Keratinocyte (primary cell): ENCODE results near the gene BAZ2B. TPM values are rescaled to one million over a fixed set of nuclear protein-coding genes. Genes with fewer than 3 reads are reported as not detected.

Source experiments
- DNase-seq: peaks from one replicate; pipeline ENCODE4 v3.0.0-alpha.2; 2011; ENCODE audit warnings: low read depth, missing footprints, low spot score
- FAIRE-seq: peaks from 2 replicates; lab custom pipeline; 2011; peaks lifted over from hg19 to GRCh38; lab: Jason Lieb, UNC
- H2AFZ ChIP-seq: 2 replicates; pipeline ENCODE4 v1.6.0; 2012; ENCODE audit warnings: low read length, control low read depth, inconsistent platforms; ENCODE audit not compliant: control insufficient read depth
- H3K27ac ChIP-seq: 2 replicates; pipeline ENCODE4 v1.5.1; 2011; ENCODE audit warnings: low read length; ENCODE audit not compliant: control insufficient read depth, insufficient read depth
- H3K27me3 ChIP-seq: 3 replicates; pipeline ENCODE4 v1.6.0; 2011; ENCODE audit warnings: low read length; ENCODE audit not compliant: control insufficient read depth, insufficient read depth; ENCODE audit errors: extremely low read depth
- H3K36me3 ChIP-seq, 2 experiments: 2 replicates in 1 of 2; 3 replicates in 1 of 2; pipeline ENCODE4 v1.5.1; 2011; ENCODE audit warnings: low read length in 2 of 2, mild to moderate bottlenecking in 1 of 2; ENCODE audit not compliant: control insufficient read depth in 2 of 2, insufficient read depth in 2 of 2; ENCODE audit errors: extremely low read depth in 1 of 2
- H3K4me1 ChIP-seq: 3 replicates; pipeline ENCODE4 v1.5.1; 2011; ENCODE audit warnings: low read length; ENCODE audit not compliant: control insufficient read depth, insufficient read depth; ENCODE audit errors: extremely low read depth
- H3K4me2 ChIP-seq: 3 replicates; pipeline ENCODE4 v1.6.0; 2011; ENCODE audit warnings: low read depth, low read length; ENCODE audit not compliant: control insufficient read depth, insufficient read depth; ENCODE audit errors: extremely low read depth
- H3K4me3 ChIP-seq, 3 experiments: fragments of 200-600 bp in 1 of 3; sonication (generic) in 1 of 3; 2 replicates in 2 of 3; 3 replicates in 1 of 3; pipeline ENCODE4 v1.5.1; 2011 to 2016; ENCODE audit warnings: low read length in 3 of 3, mild to moderate bottlenecking in 3 of 3, control low read depth in 2 of 3, inconsistent platforms in 1 of 3, low read depth in 1 of 3, mixed read lengths in 1 of 3, mixed run types in 1 of 3, moderate library complexity in 1 of 3; ENCODE audit not compliant: control insufficient read depth in 2 of 3, insufficient read depth in 2 of 3; ENCODE audit errors: extremely low read depth in 1 of 3
- H3K79me2 ChIP-seq: 2 replicates; pipeline ENCODE4 v1.6.0; 2012; ENCODE audit warnings: low read length; ENCODE audit not compliant: control insufficient read depth, insufficient read depth
- H3K9ac ChIP-seq: 3 replicates; pipeline ENCODE4 v1.6.0; 2011; ENCODE audit warnings: low read length; ENCODE audit not compliant: control insufficient read depth, insufficient read depth; ENCODE audit errors: extremely low read depth
- H3K9me1 ChIP-seq: 3 replicates; pipeline ENCODE4 v1.6.0; 2011; ENCODE audit warnings: low read length; ENCODE audit not compliant: control insufficient read depth, insufficient read depth; ENCODE audit errors: extremely low read depth
- H3K9me3 ChIP-seq: 2 replicates; pipeline ENCODE4 v1.5.1; 2012; ENCODE audit warnings: low read depth, low read length; ENCODE audit not compliant: control insufficient read depth
- H4K20me1 ChIP-seq: 3 replicates; pipeline ENCODE4 v1.6.0; 2011; ENCODE audit warnings: low read length; ENCODE audit not compliant: control insufficient read depth, insufficient read depth; ENCODE audit errors: extremely low read depth
- CTCF ChIP-seq, 3 experiments: IDR thresholded peaks in 1 of 3; conservative IDR thresholded peaks in 1 of 3; optimal IDR thresholded peaks in 1 of 3; 2 replicates in 2 of 3; 3 replicates in 1 of 3; pipeline versions ENCODE3 to v1.5.1; 2011; ENCODE audit warnings: low read length in 3 of 3, mild to moderate bottlenecking in 3 of 3, moderate library complexity in 2 of 3, control low read depth in 1 of 3, inconsistent platforms in 1 of 3; ENCODE audit not compliant: insufficient read depth in 2 of 3; ENCODE audit errors: extremely low read depth in 1 of 3
- EZH2 ChIP-seq: IDR thresholded peaks from one replicate; pipeline ENCODE4 v1.6.1; 2012; ENCODE audit warnings: inconsistent platforms, mild to moderate bottlenecking, low read length, moderate library complexity
- dilution Hi-C: fragments of 300-500 bp; cut with MboI; formaldehyde crosslinking; loops from one replicate; pipeline ENCODE4 v1.7.0; 2020; ENCODE audit warnings: low sequenced_read_pairs; ENCODE audit not compliant: extremely low pct_ligation_motif_present
- polyA plus RNA-seq, 5 experiments: library from polyadenylated mRNA; depleted of rRNA in 3 of 5; stranded (reverse) in 3 of 5; stranded (forward) in 1 of 5; unstranded in 1 of 5; fragments of >200 nt; gene quantifications; 1 replicate in 1 of 5; 2 replicates in 3 of 5; 3 replicates in 1 of 5; pipeline versions ENCODE4 v1.2.1 to v1.2.3, GENCODE V29; 2011 to 2012; ENCODE audit warnings: missing spikeins in 2 of 5, low read depth in 1 of 5, low replicate concordance in 1 of 5

BAZ2B gene
- polyA plus RNA-seq, 1 donor (not counting 4 experiments of a cell fraction or from before 2014, with no cell fraction given), result 27.0 TPM

- no peaks in the 10 kb centered on the region for H4K20me1 ChIP-seq
- no peak overlapping the region for H3K27ac ChIP-seq
- FAIRE-seq (no peak), DNase-seq (no peak)
- H3K4me1 ChIP-seq, result peaks cover 4% of the 10 kb centered on the region
- no peaks in the 10 kb centered on the region for H3K9me3 ChIP-seq
- no peaks in the 10 kb centered on the region for H3K9me1 ChIP-seq
- no peaks in the 10 kb centered on the region for H3K27me3 ChIP-seq
- no peak overlapping the region for H3K4me3 ChIP-seq
- dilution Hi-C loops, result no loop called here
- no peak overlapping the region for H2AFZ ChIP-seq
- H3K79me2 ChIP-seq, result no peaks in the 10 kb centered on the region
- H3K36me3 ChIP-seq, result no peaks in the 10 kb centered on the region
- no peak overlapping the region for H3K4me2 ChIP-seq
- TF ChIP-seq CTCF (optimal IDR thresholded peaks at IDR 0.05 in 1 of 3, IDR thresholded peaks at IDR 0.05 in 1 of 3, conservative IDR thresholded peaks at IDR 0.05 in 1 of 3; ENCODE audit: extremely low read depth in 1 of 3, insufficient read depth in 2 of 3, low read length in 3 of 3), result no peak
- no peak for TF ChIP-seq EZH2
- H3K9ac ChIP-seq, result no peak overlapping the region
Observed at GRCh38 chr2:159456500-159457426, 159.6 kb downstream of the BAZ2B start.

- Histone ChIP-seq H3K36me3 (no peaks in the 10 kb centered on the region), H3K4me1 (peaks cover 4% of the 10 kb centered on the region), H3K9me3 (no peaks in the 10 kb centered on the region), H3K27ac (no peak overlapping the region), H3K4me2 (no peak overlapping the region), H4K20me1 (no peaks in the 10 kb centered on the region), H3K4me3 (no peak overlapping the region), H3K9me1 (no peaks in the 10 kb centered on the region), H3K79me2 (no peaks in the 10 kb centered on the region), H2AFZ (no peak overlapping the region), H3K9ac (no peak overlapping the region), H3K27me3 (no peaks in the 10 kb centered on the region)
- dilution Hi-C loops, result no loop called here
- FAIRE-seq (no peak), DNase-seq (no peak)
- no peak for TF ChIP-seq EZH2
- no peak for TF ChIP-seq CTCF (optimal IDR thresholded peaks at IDR 0.05 in 1 of 3, IDR thresholded peaks at IDR 0.05 in 1 of 3, conservative IDR thresholded peaks at IDR 0.05 in 1 of 3; ENCODE audit: extremely low read depth in 1 of 3, insufficient read depth in 2 of 3, low read length in 3 of 3)
Observed at GRCh38 chr2:159455330-159455918, 160.9 kb downstream of the BAZ2B start.
